Epidermal melanocyte (primary cell): Measurements from ENCODE around the gene ZNF281.
"Not testable (repeated sequence)": the region's sequence is repeated elsewhere in the genome, so short reads cannot be mapped to it uniquely, and the experiment has no call there.

Experiments used
- DNase-seq: peaks from one replicate; pipeline ENCODE4 v3.0.0; 2011; ENCODE audit warnings: low spot score; ENCODE audit not compliant: insufficient read length

Gene ZNF281

DNA sequence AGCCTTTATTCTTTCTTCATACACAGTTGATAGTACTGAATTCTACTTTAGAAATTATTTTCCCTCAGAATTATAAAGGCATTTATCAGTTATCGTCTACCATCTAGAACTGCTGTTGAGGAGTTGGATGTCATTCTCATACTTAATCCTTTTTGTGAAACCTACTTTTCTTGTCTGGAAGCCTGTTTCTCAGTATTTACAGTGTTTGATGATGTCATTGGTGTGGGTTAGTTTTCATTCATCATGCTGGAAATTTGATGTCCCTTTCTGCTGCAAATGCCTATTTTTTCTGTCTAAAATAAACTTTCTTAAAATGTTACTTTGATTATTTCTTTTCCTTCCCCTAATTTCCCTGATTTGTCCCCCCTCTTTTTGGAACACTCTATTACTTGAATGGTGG, 22.8 kb upstream of the ZNF281 start:
- no peak for DNase-seq

DNA sequence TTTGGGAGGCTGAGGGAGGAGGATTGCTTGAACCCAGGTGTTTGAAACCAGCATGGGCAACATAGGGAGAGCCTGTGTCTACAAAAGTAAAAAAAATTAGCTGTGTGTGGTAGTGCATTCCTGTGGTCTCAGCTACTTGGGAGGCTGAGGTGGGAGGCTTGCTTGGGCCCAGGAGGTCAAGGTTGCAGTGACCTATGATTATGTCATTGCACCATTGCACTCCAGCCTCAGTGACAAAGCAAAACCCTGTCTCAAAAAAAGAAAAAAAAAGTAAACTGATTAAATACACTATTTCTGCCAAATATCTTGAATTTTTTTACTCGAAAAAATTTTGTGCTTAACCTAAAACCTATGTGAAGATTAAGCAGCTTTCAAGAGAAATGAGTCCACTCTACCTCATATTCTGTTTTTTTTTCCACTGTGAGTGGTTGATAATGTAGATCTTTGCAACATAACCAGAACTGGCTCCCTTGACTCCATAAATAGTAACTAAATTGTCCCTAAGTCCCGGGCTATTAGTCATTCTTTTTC, 19.4 kb upstream of the ZNF281 start:
- no peak for DNase-seq

DNA sequence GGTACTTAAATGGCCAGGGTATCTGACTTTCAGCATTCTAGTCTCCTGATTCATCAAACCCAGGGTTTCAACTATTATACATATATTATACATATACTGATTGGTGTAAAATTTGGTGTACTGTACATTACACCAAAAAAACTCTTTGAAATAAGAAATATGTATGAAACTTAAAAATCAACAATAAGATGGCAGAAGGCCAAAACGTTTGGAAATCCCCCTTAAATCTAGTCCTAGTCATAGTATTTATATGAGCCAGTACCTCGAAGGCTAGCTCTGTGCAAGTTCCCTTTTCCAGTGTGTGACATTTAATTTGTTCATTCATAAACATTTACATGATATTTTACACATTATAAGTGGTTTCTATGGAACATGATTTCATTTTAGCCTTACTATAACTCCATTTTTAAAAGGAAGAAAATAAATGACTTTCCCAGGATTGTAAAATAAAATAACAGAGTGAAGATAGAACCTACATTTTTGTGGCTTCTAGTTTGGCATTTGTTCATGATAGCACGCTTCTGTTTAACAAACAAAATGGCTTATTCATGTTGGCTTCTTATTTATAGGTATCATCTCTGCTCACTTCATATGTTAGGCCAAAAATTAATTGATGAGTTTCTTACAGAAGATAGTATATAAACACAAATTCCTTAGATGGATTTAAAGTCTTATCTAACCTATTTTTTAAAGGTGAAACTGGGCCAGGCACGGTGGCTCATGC, 18.8 kb upstream of the ZNF281 start:
- no peak for DNase-seq

DNA sequence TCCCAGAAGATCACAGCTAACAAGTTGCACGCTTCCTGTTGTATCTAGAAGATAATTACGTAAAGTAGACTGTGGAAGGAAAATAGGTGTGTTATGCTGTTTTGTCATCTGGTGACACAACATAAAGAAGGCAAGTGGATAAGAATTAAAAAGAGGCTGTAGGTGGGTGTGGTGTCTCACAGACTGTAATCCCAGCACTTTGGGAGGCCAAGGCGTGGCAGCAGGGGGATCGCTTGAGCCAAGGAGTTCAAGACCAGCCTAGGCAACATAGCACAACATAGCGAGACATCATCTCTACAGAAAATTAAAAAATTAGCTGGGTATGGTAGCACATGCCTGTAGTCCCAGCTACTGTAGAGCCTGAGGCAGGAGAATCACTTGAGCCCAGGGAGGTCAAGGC, 17.9 kb upstream of the ZNF281 start:
- DNase-seq = no peak

DNA sequence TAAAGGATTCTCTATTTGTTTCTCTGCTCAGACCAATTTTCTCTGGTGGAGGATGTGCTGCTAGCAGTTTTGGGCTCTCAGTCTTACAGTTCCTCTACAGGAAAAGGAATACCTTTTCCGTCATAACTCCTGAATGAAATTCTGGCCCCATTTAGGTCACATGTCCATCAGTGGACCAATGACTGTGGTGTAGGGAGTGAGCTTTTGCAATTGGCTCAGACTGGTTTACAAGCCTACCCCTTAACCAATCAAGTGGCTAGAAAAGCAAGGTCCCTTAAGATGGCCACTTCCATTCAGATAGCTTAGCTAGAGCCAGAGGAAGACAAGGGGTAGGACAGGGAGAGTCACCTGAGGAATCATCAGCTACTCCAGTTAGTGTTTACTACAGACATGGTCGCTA, 16.4 kb upstream of the ZNF281 start:
- DNase-seq = no peak

DNA sequence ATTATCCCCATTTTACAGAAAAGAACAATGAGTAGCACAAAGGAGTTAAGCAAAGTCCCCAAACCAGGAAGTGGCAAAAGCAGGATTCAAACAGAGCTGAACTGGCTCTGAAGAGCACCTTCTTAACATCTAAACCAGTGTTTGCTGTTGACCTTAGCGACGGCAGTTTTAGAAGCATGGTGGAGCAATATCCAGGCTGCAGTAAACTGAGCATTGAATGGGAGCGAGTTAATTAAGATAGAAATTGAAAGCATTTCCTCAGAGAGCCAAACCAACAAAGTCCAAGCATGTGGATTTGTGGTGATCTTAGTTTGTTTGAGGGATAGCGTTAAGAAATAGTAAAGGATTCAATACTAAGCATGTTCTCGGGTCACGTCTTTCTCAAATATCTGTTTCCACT, 13.4 kb upstream of the ZNF281 start:
- DNase-seq = no peak

DNA sequence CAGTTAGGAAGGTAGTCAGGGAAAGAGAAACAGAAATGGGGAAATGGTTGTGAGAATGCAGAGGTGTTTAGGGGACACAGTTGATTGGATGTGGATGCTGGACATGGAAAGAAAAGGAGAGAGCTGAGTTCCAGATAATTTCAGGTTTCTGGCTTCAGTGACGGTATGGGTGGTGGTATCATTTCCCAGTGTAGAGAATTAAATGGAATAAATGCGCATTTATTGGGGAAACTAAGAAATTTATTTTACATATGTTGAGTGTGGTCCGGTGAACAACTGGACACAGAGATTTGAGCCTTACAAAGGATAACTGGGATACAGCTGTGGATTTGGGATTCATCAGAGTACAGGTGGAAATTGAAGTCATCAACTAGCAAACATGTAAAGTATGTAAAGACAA, 12.4 kb upstream of the ZNF281 start:
- no peak for DNase-seq

DNA sequence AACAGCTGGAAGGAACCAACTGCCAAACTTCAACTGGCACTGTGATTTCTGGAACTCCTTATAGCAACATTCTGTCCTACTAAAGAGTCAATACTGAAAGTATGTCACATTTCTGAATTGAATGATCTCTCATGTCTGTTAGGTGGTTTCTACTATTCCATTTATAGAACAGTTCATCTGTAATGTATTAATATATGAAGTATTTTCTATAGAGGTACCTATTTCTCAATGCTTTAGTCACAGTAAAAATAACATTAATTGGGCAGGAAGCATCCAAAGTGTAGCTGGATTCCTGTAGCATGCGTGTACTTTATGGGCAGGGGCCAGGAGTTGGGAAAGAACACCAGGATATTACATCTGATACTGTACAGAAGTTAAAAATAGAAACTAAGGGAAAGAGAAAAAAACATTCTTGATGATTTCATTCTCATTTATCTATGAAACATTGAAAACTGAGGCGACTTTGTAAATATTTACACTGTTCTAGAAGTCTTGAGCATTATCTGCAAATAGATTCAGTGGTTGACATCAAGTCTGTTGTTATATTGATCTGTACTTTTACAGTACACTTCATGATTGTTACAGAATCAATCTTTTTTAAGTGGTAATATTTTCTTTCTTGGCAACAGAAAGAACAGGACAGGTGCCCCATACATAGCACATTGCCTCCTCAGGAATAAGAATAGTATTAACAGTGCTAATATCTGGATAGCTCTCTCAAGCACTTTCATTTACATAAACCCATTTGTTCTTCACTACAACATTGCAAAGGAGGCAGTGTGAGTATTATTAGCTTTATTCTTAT, 6.2 kb upstream of the ZNF281 start:
- DNase-seq = no peak

DNA sequence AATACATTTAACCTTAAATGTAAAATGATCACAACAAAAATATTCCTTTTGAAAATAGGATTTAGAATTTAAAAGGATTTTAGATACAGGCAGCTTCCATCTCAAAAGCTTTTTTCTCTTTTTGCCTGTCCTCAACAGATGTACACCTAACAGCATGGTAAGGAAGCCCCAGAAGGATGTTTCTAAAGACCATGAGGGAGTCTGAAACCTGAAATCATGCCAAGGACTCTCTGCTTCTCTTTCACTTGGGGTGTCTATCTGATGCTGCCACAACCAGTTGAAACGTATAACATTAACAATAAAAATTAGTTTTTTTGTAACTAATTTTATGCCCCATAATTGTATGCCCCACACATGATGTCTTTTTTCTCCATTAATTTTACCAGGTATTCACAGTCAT, 5.4 kb upstream of the ZNF281 start:
- no peak for DNase-seq

DNA sequence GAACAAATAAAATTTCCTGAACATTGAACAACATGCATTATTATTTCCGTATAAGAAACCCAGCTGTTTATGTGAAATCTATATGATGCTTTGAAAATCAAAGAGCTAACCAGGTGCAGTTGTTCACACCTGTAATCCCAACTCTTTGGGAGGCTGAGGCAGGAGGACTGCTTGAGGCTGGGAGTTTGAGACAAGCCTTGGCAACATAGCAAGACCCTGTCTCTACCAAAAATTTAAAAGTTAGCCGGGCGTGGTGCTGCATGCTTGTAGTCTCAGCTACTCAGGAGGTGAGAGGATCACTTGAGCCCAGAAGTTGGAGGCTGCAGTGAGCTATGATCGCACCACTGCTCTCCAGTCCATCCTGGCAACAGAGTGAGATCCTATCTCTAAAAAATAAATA, 4.8 kb upstream of the ZNF281 start:
- DNase-seq = no peak

DNA sequence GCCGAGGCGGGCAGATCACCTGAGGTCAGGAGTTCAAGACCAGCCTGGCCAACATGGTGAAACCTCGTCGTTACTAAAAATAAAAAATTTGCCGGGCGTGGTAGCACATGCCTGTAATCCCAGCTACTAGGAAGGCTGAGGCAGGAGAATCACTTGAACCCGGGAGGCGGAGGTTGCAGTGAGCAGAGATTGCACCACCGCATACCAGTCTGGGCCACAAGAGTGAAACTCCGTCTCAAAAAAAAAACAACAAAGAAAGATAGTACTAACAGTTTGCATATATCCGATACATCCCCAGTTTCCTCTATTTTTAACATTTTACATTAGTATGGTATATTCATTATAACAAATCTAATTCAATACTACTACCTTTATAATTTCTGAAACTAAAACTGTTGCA, 3.9 kb upstream of the ZNF281 start:
- not testable (repeated sequence) for DNase-seq

DNA sequence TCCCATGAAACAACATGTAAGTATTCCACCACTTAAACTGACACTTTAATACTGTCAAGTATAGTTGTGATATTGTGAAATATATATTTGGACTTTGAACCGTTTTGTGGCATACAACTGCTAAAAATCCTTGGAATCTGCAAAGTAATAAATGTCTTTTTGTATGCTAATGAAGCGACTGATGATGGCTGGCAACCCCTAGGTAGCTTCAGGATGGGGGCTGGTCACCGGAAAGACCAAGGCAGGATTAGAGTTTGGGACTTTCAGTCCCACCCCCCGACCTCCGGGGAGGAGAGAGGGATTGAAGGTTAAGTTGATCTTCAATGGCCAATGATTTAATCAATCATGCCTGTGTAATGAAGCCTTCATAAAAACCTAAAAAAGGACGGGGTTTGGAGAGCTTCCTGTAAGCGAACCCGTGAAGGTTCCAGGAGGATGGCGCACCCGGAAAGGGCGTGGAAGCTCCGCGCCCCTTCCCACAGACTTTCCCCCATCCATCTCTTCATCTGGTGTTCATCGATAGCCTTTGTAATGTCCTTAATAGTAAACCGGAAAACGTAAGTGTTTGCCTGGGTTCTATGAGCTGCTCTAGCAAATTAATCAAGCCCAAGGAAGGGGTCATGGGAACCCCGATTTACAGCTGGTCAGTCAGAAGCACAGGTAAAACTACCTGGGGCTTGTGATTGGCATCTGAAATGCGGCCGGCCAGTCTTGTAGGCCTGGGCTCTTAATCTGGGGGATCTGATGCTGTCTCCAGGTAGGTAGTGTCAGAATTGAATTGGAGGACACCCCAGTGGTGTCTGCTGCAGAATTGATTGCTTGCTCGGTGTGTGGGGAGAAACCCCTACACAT, 1.8 kb upstream of the ZNF281 start:
- no peak for DNase-seq

DNA sequence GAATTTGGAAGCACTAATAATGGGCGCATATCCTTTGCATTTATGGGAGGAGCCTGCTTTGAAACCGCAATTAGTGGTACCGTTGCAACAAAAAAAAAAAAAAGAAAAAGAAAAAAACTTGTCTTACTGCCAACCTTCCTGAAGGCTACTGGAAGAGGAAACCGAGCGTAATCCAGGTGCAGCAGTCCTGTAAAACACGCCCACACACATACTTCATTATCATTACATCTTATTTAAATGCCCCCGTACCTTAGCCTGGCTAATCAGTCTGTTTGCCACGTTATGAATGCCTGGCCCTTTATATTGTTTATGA, 686 bp upstream of the ZNF281 start:
- DNase-seq = no peak

DNA sequence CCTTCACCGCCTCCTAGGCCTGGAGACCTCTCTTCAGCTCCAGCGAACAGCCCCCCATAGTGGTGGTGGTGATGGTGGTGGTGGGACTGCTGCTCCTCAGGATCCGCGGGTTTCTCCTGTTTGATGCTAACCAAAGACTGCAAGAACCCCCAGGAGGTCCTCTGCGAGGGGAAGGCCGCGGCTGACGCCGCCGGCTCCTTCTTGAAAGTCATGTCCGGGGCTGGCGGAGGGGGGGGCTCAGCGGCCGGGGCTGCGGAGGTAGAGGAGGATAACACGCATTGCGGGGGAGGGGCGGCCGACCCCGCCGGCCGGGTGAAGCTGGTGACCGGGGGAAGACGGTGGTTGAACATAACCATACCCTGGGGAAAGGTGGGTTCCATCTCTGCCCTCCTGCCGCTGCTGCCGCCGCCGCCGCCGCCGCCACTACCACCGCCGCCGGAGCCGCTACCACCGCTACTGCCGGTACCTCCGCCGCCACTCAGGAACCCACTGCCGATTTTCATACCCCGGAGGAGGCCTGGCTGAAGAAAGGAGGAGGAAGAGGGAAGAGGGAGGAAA, 554 bp downstream of the ZNF281 start:
- DNase-seq = no peak

DNA sequence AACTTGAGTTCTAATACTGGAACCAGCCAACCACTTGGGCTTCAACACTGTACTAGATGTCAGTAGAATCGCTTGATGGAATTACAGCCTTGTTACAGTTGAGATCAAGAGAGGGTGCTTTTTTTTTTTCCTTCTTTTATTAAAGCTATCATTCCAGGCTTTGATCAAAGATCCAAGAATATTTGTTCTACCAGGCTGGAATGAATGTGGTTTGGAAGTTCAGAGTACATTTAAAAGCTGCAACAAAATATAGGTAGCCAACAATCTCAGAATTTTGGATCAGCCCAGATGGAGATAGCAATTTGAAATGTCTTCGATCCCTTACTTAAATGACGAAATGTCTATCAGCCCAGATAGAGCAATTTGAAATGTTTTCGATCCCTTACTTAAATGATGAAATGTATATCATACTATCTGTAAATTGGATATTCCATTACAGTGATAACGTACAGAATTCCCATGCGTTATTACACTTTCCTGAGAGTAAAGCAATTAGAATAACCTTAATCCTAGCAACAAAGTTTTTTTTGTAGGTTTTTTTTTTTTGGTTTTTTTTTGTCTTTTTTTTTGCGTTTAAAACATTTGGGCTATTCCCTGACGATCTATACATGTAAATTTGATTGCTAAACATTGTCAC, 3.6 kb downstream of the ZNF281 start:
- DNase-seq = no peak

DNA sequence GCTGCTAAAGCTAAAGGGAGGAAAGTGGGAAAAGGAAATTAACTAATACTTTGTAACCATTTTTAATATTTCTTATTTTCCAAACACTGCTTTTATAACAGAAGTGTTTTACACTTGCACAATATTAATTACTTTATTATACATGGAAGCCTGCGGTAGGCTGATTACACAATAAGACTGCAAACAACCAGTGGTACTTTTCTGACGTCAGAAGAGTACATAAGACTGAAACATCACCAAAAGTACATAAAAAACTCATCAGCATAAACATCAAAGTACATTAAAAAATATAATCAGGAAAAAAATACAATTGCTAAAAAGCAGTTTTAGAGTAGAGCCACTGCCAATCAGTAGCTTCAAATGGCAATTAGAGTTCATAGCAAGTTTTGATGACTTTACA, 4.6 kb downstream of the ZNF281 start:
- DNase-seq = no peak

DNA sequence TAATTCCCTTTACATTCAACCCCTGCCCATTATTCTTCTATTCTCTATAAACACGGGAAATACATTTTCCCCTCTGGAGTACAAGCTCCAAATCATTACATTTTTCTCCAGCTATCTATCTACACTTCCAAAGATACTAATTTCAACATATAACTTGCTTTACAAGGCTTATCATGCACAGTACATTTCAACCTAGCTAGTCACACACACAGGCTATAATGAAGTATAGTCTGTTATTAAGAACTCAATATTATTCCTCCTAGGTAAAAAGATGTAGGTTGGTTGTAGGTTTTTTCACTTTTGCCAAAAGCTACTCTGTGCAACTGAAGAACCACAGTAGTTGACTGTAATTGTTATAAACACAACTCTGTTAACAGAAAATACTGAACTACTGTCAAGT, 8.1 kb downstream of the ZNF281 start:
- DNase-seq = no peak

DNA sequence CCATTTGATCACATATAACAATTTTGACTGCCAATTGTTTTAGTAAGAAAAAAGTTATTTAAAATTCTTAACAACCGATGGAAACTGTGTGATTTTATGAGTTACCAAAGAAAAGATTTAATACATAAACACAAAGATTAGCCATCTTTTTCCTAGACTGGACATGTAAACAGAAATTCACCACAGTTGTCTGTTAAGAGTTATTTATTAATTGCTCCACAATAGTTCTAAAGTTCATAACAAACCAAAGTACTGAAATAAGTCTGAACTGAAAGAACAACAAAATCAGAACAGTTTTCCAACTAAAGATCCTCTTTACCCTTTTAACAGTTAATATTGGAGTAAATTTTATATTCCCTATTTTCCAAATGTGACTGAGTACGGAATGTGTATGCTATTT, 8.6 kb downstream of the ZNF281 start:
- DNase-seq = no peak

DNA sequence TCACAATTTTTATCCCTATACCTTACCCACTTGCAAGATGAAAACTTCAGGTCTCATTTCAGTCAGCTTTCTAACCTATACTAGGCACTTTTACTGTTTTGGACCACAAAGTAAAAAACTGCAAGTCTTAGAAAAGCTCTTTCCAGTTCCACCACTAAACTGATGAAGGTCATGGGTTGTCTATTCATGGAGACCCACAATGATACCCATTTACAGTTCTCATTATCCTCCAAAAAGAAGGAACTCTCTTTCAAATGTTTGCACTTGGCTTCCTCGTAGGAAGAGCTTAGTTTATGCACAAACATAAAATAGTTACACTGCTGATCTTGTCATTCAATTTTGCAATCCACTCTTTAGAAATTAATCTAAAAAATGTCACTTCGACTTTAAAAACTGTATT, 9.3 kb downstream of the ZNF281 start:
- DNase-seq = peak; percentile 33

DNA sequence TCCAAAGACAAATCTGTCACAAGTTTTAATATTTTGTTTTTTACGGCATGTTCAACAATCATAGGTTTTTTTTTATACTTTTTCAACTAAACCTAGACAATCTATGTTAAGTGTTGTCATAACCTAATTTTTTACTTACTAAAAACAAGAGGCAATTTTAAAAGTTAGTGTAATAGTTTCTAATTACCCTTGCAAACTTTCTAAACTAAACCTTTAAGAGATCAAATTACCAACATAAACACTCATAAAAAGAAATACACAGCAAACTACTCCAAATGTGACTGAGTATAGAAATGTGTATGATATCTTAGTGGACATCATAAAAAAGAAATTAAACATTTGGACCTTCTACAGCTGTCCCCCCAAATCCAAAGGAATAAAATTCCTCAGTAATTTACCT, 10.0 kb downstream of the ZNF281 start:
- DNase-seq = no peak

DNA sequence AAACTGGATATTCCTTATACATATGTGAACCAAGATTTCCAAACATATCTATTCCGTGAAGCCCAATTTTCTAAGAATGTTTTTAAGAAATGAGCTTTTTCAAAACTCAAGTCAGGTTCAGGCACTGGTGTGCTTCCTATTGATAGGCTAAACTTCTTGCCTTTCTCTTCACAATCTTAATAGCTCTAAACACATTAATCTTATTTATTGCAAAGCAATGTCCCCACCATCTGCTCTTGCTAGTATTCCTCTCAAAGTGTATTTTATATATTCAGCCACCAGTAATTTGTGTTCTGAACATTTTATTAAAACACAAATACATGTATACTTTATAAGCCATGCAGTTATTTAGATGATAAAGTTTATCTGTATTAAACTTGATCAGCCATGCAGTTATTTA, 11.5 kb downstream of the ZNF281 start:
- no peak for DNase-seq
